ENCODE data around the gene RAMACL.

RAMACL gene

GRCh38 chr6:166617359-166617758 lies 30.9 kb upstream of the RAMACL start:
- DNase-seq (ENCODE audit: low read depth in 2 of 2): no peak
- TF ChIP-seq, protein P1, sequence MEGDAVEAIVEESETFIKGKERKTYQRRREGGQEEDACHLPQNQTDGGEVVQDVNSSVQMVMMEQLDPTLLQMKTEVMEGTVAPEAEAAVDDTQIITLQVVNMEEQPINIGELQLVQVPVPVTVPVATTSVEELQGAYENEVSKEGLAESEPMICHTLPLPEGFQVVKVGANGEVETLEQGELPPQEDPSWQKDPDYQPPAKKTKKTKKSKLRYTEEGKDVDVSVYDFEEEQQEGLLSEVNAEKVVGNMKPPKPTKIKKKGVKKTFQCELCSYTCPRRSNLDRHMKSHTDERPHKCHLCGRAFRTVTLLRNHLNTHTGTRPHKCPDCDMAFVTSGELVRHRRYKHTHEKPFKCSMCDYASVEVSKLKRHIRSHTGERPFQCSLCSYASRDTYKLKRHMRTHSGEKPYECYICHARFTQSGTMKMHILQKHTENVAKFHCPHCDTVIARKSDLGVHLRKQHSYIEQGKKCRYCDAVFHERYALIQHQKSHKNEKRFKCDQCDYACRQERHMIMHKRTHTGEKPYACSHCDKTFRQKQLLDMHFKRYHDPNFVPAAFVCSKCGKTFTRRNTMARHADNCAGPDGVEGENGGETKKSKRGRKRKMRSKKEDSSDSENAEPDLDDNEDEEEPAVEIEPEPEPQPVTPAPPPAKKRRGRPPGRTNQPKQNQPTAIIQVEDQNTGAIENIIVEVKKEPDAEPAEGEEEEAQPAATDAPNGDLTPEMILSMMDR (IDR thresholded peaks at IDR 0.05; ENCODE audit: low read depth, low read length): no peak
- H3K4me3 ChIP-seq (replicated peaks in 1 of 2; ENCODE audit: low read depth in 2 of 2, low read length in 2 of 2): no peak overlapping the region

DNA sequence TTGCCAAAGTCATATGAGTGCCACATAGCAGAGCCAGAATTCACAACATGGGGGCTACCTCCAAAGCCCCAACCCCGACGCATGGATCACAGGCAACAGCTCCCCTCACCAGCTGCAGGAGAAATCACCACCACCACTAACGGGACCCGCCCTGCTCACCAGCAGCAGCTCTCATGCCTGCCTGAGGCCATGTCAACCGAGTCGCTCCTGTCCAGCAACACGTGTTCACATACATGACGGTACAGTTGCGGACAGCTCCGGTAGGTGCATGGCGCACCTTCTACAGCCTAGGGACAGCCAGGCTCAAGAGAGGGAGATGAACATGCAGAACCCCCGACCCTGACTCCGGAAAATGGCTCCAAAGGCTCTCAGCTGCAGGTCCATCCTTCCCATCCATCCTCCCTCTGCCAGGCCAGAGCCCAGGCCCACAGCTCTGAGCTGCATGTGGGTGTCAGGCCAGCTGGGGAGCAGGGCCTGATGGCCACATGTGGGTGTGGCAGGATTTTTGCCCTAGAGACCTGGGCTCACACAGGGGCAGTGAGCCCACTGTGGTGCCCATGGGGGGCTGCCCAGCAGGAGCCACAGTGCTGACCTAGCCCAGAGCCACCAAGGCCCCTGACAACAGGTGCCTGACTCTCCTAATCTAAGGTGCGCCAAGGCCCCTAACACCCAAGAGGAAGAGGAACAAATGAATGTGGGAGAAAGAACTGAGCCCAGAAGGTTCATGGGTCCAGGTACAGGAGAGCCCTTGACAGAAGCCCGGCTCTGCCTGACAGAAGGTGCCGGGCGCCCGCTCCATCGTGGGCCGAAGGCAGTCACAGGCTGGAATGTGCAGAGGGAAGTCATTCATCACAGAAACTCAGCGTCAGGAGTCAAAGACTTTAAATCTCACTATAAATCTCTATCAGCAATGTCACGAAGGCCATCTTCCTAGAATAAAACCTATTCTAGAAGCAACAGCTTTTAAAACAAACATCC lies 30.1 kb upstream of the RAMACL start:
- H3K4me3 ChIP-seq (replicated peaks in 1 of 2; ENCODE audit: low read depth in 2 of 2, low read length in 2 of 2): no peak overlapping the region
- no peak for DNase-seq (ENCODE audit: low read depth in 2 of 2)
- TF ChIP-seq, protein P1 (IDR thresholded peaks at IDR 0.05; ENCODE audit: low read depth, low read length): no peak

- TF ChIP-seq, protein P1 (IDR thresholded peaks at IDR 0.05; ENCODE audit: low read depth, low read length): no peak
- H3K4me3 ChIP-seq (replicated peaks in 1 of 2; ENCODE audit: low read depth in 2 of 2, low read length in 2 of 2): no peak overlapping the region
- DNase-seq (ENCODE audit: low read depth in 2 of 2): peak; percentile 60 to 62
Observed at GRCh38 chr6:166615059-166615770, 28.7 kb upstream of the RAMACL start.

DNA sequence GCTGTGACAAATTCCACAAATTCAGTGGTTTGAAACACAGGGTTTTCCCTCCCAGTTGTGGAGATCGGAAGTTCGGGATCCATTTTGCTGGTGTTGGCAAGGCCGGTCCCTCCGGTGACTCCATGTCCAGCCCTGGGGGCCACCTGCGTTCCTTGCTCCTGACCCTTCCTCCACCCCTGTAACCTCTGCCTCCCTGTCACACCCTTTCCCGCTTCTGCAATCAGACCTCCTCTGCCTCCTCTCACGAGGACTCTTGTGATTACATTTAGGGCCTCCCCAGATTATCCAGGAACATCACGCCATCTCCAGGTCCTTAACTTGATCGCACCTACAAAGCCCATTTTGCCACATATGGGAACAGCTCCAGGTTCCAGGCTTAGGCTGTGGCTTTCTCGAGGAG lies 28.1 kb upstream of the RAMACL start:
- H3K4me3 ChIP-seq (replicated peaks in 1 of 2; ENCODE audit: low read depth in 2 of 2, low read length in 2 of 2): no peak overlapping the region
- TF ChIP-seq, protein P1 (IDR thresholded peaks at IDR 0.05; ENCODE audit: low read depth, low read length): no peak
- DNase-seq (ENCODE audit: low read depth in 2 of 2): no peak

DNA sequence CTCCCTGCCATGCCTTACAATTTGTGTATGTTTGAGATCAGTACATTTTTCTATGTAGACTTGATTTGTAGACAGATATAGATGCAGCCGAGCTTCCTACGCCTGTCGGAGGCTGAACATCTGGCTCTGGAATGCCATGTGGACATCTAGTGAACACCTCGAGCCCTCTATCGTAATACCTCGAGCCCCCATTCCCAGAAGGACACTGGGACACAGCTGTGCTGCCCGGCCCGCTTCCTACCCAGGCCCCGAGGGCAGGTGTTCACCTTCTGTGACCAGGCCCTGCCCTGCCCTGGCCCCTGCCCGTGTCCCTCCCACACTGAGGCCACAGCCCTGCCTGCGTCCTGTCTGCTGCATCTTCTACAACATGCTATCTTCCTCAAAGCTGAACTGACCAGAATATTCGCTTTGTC lies 27.7 kb upstream of the RAMACL start:
- TF ChIP-seq, protein P1 (IDR thresholded peaks at IDR 0.05; ENCODE audit: low read depth, low read length): no peak
- H3K4me3 ChIP-seq (replicated peaks in 1 of 2; ENCODE audit: low read depth in 2 of 2, low read length in 2 of 2): no peak overlapping the region
- no peak for DNase-seq (ENCODE audit: low read depth in 2 of 2)

- no peak overlapping the region for H3K4me3 ChIP-seq (replicated peaks in 1 of 2; ENCODE audit: low read depth in 2 of 2, low read length in 2 of 2)
- DNase-seq (ENCODE audit: low read depth in 2 of 2): no peak
- TF ChIP-seq, protein P1 (IDR thresholded peaks at IDR 0.05; ENCODE audit: low read depth, low read length): no peak
Observed at GRCh38 chr6:166613027-166613426, 26.5 kb upstream of the RAMACL start.
